Stimulated activated memory B cell treated with anti-CD40 and anti-IgM and Interleukin-4, amounts not matched to agents 10 μg/mL and 1 μg/mL and 100 μg/mL, for 72 hours (primary cell): ENCODE measurements around the gene DIPK1A.
A peak's percentile ranks its signal among the peaks of the same experiment; 100 is the strongest.
"Not testable (repeated sequence)": the region's sequence is repeated elsewhere in the genome, so short reads cannot be mapped to it uniquely, and the experiment has no call there.

Experiments
- ATAC-seq: fragments of 150-1000 bp; cut with Tn5 transposase; 2 replicates; pipeline ENCODE4 v1.10.0; 2021
- H3K27ac Mint-ChIP-seq: one replicate; pipeline ENCODE4 v1.8.0; 2022; ENCODE audit warnings: mild to moderate bottlenecking, mixed read lengths
- H3K27me3 Mint-ChIP-seq: one replicate; pipeline ENCODE4 v1.8.0; 2022; ENCODE audit warnings: mixed read lengths
- H3K36me3 Mint-ChIP-seq: one replicate; pipeline ENCODE4 v1.8.0; 2022; ENCODE audit warnings: mixed read lengths
- H3K4me1 Mint-ChIP-seq: one replicate; pipeline ENCODE4 v1.8.0; 2022; ENCODE audit warnings: mixed read lengths
- H3K4me3 Mint-ChIP-seq: one replicate; pipeline ENCODE4 v1.8.0; 2022; ENCODE audit warnings: mild to moderate bottlenecking, moderate library complexity, mixed read lengths
- H3K9me3 Mint-ChIP-seq: one replicate; pipeline ENCODE4 v1.8.0; 2022; ENCODE audit warnings: mixed read lengths

Gene DIPK1A

GRCh38 chr1:92898053-92898452, 63.2 kb downstream of the DIPK1A start:
- not testable (repeated sequence) for H3K9me3 Mint-ChIP-seq, H3K4me3 Mint-ChIP-seq, H3K27me3 Mint-ChIP-seq, H3K27ac Mint-ChIP-seq
- ATAC-seq = peak; percentile 68
- Mint-ChIP-seq H3K4me1 (peaks cover 50% of the 10 kb centered on the region), H3K36me3 (peaks cover 48% of the 10 kb centered on the region)

- Mint-ChIP-seq H3K36me3 (peaks cover 38% of the 10 kb centered on the region), H3K4me3 (no peak overlapping the region), H3K27me3 (no peaks in the 10 kb centered on the region), H3K27ac (peak overlapping the region; percentile 7), H3K9me3 (no peaks in the 10 kb centered on the region), H3K4me1 (peaks cover 42% of the 10 kb centered on the region)
- ATAC-seq = no peak
These were observed 73.8 kb downstream of the DIPK1A start for GRCh38 chr1:92887465-92887864.

GRCh38 chr1:92886886-92887419, 74.3 kb downstream of the DIPK1A start:
- Mint-ChIP-seq H3K4me1 (peaks cover 46% of the 10 kb centered on the region), H3K27me3 (no peaks in the 10 kb centered on the region), H3K9me3 (no peaks in the 10 kb centered on the region), H3K27ac (peak overlapping the region; percentile 7), H3K36me3 (peaks cover 37% of the 10 kb centered on the region), H3K4me3 (no peak overlapping the region)
- ATAC-seq = no peak

GRCh38 chr1:92884195-92884594, 77.1 kb downstream of the DIPK1A start:
- no peak overlapping the region for H3K4me3 Mint-ChIP-seq
- peak overlapping the region; percentile 53 for H3K27ac Mint-ChIP-seq
- H3K36me3 Mint-ChIP-seq = peaks cover 29% of the 10 kb centered on the region
- H3K27me3 Mint-ChIP-seq = no peaks in the 10 kb centered on the region
- H3K4me1 Mint-ChIP-seq = peaks cover 46% of the 10 kb centered on the region
- H3K9me3 Mint-ChIP-seq = no peaks in the 10 kb centered on the region
- no peak for ATAC-seq

- Mint-ChIP-seq H3K27ac (peak overlapping the region; percentile 53), H3K9me3 (no peaks in the 10 kb centered on the region), H3K4me1 (peaks cover 38% of the 10 kb centered on the region), H3K36me3 (peaks cover 23% of the 10 kb centered on the region), H3K4me3 (no peak overlapping the region), H3K27me3 (no peaks in the 10 kb centered on the region)
- no peak for ATAC-seq
These were observed 78.0 kb downstream of the DIPK1A start for GRCh38 chr1:92883297-92883696.

- peak overlapping the region; percentile 53 for H3K27ac Mint-ChIP-seq
- peaks cover 23% of the 10 kb centered on the region for H3K36me3 Mint-ChIP-seq
- peak; percentile 57 for ATAC-seq
- H3K9me3 Mint-ChIP-seq = no peaks in the 10 kb centered on the region
- no peak overlapping the region for H3K4me3 Mint-ChIP-seq
- H3K27me3 Mint-ChIP-seq = no peaks in the 10 kb centered on the region
- H3K4me1 Mint-ChIP-seq = peaks cover 38% of the 10 kb centered on the region
These were observed 78.4 kb downstream of the DIPK1A start for GRCh38 chr1:92882819-92883218.

GRCh38 chr1:92881391-92881790, 79.9 kb downstream of the DIPK1A start:
- no peak for ATAC-seq
- peaks cover 38% of the 10 kb centered on the region for H3K4me1 Mint-ChIP-seq
- peaks cover 19% of the 10 kb centered on the region for H3K36me3 Mint-ChIP-seq
- no peak overlapping the region for H3K4me3 Mint-ChIP-seq
- no peaks in the 10 kb centered on the region for H3K27me3 Mint-ChIP-seq
- no peaks in the 10 kb centered on the region for H3K9me3 Mint-ChIP-seq
- H3K27ac Mint-ChIP-seq = no peak overlapping the region

GRCh38 chr1:92879316-92879968, 81.8 kb downstream of the DIPK1A start:
- H3K27ac Mint-ChIP-seq = no peak overlapping the region
- H3K4me1 Mint-ChIP-seq = peaks cover 37% of the 10 kb centered on the region
- no peak for ATAC-seq
- no peak overlapping the region for H3K4me3 Mint-ChIP-seq
- peaks cover 30% of the 10 kb centered on the region for H3K36me3 Mint-ChIP-seq
- no peaks in the 10 kb centered on the region for H3K9me3 Mint-ChIP-seq
- H3K27me3 Mint-ChIP-seq = no peaks in the 10 kb centered on the region

- Mint-ChIP-seq H3K4me3 (no peak overlapping the region), H3K27ac (peak overlapping the region; percentile 22), H3K36me3 (peaks cover 26% of the 10 kb centered on the region), H3K4me1 (peaks cover 20% of the 10 kb centered on the region), H3K9me3 (no peaks in the 10 kb centered on the region), H3K27me3 (no peaks in the 10 kb centered on the region)
- no peak for ATAC-seq
These were observed 83.5 kb downstream of the DIPK1A start for GRCh38 chr1:92877792-92878191.

- H3K27me3 Mint-ChIP-seq = no peaks in the 10 kb centered on the region
- peaks cover 25% of the 10 kb centered on the region for H3K36me3 Mint-ChIP-seq
- H3K4me3 Mint-ChIP-seq = no peak overlapping the region
- H3K27ac Mint-ChIP-seq = peak overlapping the region; percentile 22
- no peaks in the 10 kb centered on the region for H3K9me3 Mint-ChIP-seq
- H3K4me1 Mint-ChIP-seq = peaks cover 16% of the 10 kb centered on the region
- no peak for ATAC-seq
These were observed 84.1 kb downstream of the DIPK1A start for GRCh38 chr1:92877081-92877711.

GRCh38 chr1:92876351-92876750, 84.9 kb downstream of the DIPK1A start:
- peaks cover 14% of the 10 kb centered on the region for H3K4me1 Mint-ChIP-seq
- H3K27me3 Mint-ChIP-seq = no peaks in the 10 kb centered on the region
- H3K36me3 Mint-ChIP-seq = peaks cover 26% of the 10 kb centered on the region
- H3K9me3 Mint-ChIP-seq = no peaks in the 10 kb centered on the region
- ATAC-seq = no peak
- no peak overlapping the region for H3K27ac Mint-ChIP-seq
- no peak overlapping the region for H3K4me3 Mint-ChIP-seq

- H3K4me1 Mint-ChIP-seq = peaks cover 22% of the 10 kb centered on the region
- H3K9me3 Mint-ChIP-seq = no peaks in the 10 kb centered on the region
- H3K36me3 Mint-ChIP-seq = peaks cover 38% of the 10 kb centered on the region
- no peak overlapping the region for H3K4me3 Mint-ChIP-seq
- no peaks in the 10 kb centered on the region for H3K27me3 Mint-ChIP-seq
- no peak overlapping the region for H3K27ac Mint-ChIP-seq
- ATAC-seq = no peak
These were observed 86.3 kb downstream of the DIPK1A start for GRCh38 chr1:92874987-92875386.

GRCh38 chr1:92872719-92873118, 88.5 kb downstream of the DIPK1A start:
- Mint-ChIP-seq H3K27ac (no peak overlapping the region), H3K36me3 (peaks cover 42% of the 10 kb centered on the region), H3K27me3 (no peaks in the 10 kb centered on the region), H3K9me3 (no peaks in the 10 kb centered on the region), H3K4me3 (no peak overlapping the region), H3K4me1 (peaks cover 18% of the 10 kb centered on the region)
- ATAC-seq = no peak

GRCh38 chr1:92870591-92870990, 90.7 kb downstream of the DIPK1A start:
- H3K9me3 Mint-ChIP-seq = no peaks in the 10 kb centered on the region
- H3K36me3 Mint-ChIP-seq = peaks cover 55% of the 10 kb centered on the region

GRCh38 chr1:92864131-92864530, 97.1 kb downstream of the DIPK1A start:
- Mint-ChIP-seq H3K36me3 (peaks cover 26% of the 10 kb centered on the region), H3K9me3 (no peaks in the 10 kb centered on the region), H3K27ac (peak overlapping the region; percentile 22), H3K4me3 (no peak overlapping the region), H3K4me1 (peaks cover 18% of the 10 kb centered on the region), H3K27me3 (no peaks in the 10 kb centered on the region)
- ATAC-seq = no peak

More at GRCh38 chr1:92870591-92870990, 90.7 kb downstream of the DIPK1A start:
- H3K4me3 Mint-ChIP-seq = no peak overlapping the region
- peaks cover 22% of the 10 kb centered on the region for H3K4me1 Mint-ChIP-seq
- no peak overlapping the region for H3K27ac Mint-ChIP-seq
- H3K27me3 Mint-ChIP-seq = no peaks in the 10 kb centered on the region
- ATAC-seq = no peak

GRCh38 chr1:92862605-92863004, 98.7 kb downstream of the DIPK1A start:
- Mint-ChIP-seq H3K27me3 (no peaks in the 10 kb centered on the region), H3K4me3 (no peak overlapping the region), H3K27ac (peak overlapping the region; percentile 50), H3K4me1 (peaks cover 19% of the 10 kb centered on the region), H3K36me3 (peaks cover 26% of the 10 kb centered on the region), H3K9me3 (no peaks in the 10 kb centered on the region)
- ATAC-seq = no peak
